Measurements from ENCODE around the gene GRAP2. TPM values are rescaled to one million over a fixed set of nuclear protein-coding genes. Genes with fewer than 3 reads are reported as not detected.

GRAP2 gene
- total and polyA plus RNA-seq, 2 of the 4 experiments (the other 2 are of a cell fraction), result not detected

DNA sequence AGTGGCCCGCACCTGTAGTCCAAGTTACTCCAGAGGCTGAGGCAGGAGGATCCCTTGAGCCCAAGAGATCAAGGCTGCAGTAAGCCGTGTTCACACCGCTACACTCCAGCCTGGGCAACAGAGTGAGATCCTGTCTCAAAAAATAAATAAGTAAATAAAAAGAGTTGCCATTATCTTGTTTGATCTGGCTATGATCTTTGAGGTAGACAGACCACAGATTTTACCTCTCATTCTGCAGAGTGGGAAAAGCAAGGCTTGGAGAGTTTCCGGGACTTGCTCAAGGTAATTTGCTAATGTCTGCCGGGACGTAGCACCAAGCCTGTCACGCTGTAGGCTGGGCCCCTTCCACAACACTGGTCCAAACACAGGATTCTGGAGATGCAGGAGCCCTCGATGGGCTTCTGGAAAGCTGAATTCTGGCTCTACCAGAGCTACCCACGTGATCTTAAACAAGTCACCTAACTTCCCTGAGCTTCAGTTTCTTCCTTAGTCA lies 6.8 kb downstream of the GRAP2 start:
- Histone ChIP-seq H3K9me1 (ENCODE audit: insufficient read depth, low read length) (no peaks in the 10 kb centered on the region), H4K20me1 (ENCODE audit: insufficient read depth, low read length) (no peaks in the 10 kb centered on the region), H4K91ac (ENCODE audit: insufficient read depth, low read depth, low read length) (no peak overlapping the region), H3K23ac (ENCODE audit: low read depth, low read length) (no peak overlapping the region), H3K27ac (ENCODE audit: insufficient read depth, low read length) (no peak overlapping the region), H2BK20ac (ENCODE audit: low read depth, low read length) (no peak overlapping the region), H2BK15ac (ENCODE audit: low read depth, low read length) (no peak overlapping the region), H3K27me3 (ENCODE audit: control insufficient read depth, insufficient read depth, low read length) (peaks cover 34% of the 10 kb centered on the region), H3K9ac (ENCODE audit: low read depth, low read length) (no peak overlapping the region), H3K4me1 (ENCODE audit: control insufficient read depth, insufficient read depth, low read length) (no peaks in the 10 kb centered on the region), H3K4me3 (ENCODE audit: insufficient read depth, low read depth, low read length) (no peak overlapping the region), H3K4ac (ENCODE audit: low read depth, low read length) (no peak overlapping the region), H3K79me1 (ENCODE audit: low read depth in 1 of 2, low read length in 2 of 2) (no peaks in the 10 kb centered on the region), H2BK5ac (ENCODE audit: low read depth, low read length, poor library complexity, severe bottlenecking) (no peak overlapping the region), H3K4me2 (ENCODE audit: low read depth, low read length) (no peak overlapping the region), H3K18ac (ENCODE audit: low read depth, low read length) (no peak overlapping the region), H3K36me3 (ENCODE audit: control insufficient read depth, insufficient read depth, low read length) (no peaks in the 10 kb centered on the region), H2BK120ac (ENCODE audit: low read depth, low read length) (no peak overlapping the region), H2AK5ac (ENCODE audit: low read depth, low read length) (no peak overlapping the region), H3K56ac (ENCODE audit: extremely low read depth, insufficient read depth, low read length) (no peak overlapping the region), H3K9me3 (ENCODE audit: control insufficient read depth, insufficient read depth, low read length) (no peaks in the 10 kb centered on the region), H4K5ac (ENCODE audit: low read depth, low read length) (no peak overlapping the region), H4K8ac (ENCODE audit: low read depth in 2 of 2, low read length in 2 of 2) (no peak overlapping the region), H2AFZ (replicated peaks; ENCODE audit: low read length, poor library complexity) (no peak overlapping the region), H2AK9ac (replicated peaks; ENCODE audit: low read depth, low read length, poor library complexity) (no peak overlapping the region), H3K14ac (replicated peaks; ENCODE audit: low read depth, low read length) (no peak overlapping the region)
- dilution Hi-C loops (cut with HindIII; ENCODE audit: low sequenced_read_pairs, unreplicated experiment) (no loop called here), intact Hi-C loops (cut with micrococcal nuclease) (no loop called here), in situ Hi-C loops (cut with MboI; ENCODE audit: low sequenced_read_pairs) (no loop called here)
- WGBS, 2 experiments (ENCODE audit: extremely low coverage in 2 of 2, insufficient read length in 1 of 2), result no CpG with 5 or more reads among the region's 9 CpGs
- ATAC-seq (ENCODE audit: low read depth), result no peak
- ChIA-PET CTCF (no interaction called here), POLR2A (ENCODE audit: unreplicated experiment) (no interaction called here)
- no peak for DNase-seq
- TF ChIP-seq RCOR1 (IDR thresholded peaks at IDR 0.05; ENCODE audit: insufficient replicate concordance, low read length), result no peak
- no peak for TF ChIP-seq MAFK (IDR thresholded peaks at IDR 0.05; ENCODE audit: low read depth, low read length)
- TF ChIP-seq CEBPB (IDR thresholded peaks at IDR 0.05; ENCODE audit: low read depth, low read length), result no peak
- TF ChIP-seq, protein P1, sequence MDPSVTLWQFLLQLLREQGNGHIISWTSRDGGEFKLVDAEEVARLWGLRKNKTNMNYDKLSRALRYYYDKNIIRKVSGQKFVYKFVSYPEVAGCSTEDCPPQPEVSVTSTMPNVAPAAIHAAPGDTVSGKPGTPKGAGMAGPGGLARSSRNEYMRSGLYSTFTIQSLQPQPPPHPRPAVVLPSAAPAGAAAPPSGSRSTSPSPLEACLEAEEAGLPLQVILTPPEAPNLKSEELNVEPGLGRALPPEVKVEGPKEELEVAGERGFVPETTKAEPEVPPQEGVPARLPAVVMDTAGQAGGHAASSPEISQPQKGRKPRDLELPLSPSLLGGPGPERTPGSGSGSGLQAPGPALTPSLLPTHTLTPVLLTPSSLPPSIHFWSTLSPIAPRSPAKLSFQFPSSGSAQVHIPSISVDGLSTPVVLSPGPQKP (IDR thresholded peaks at IDR 0.05; ENCODE audit: borderline replicate concordance, low read depth, low read length), result no peak
- no peak for TF ChIP-seq BHLHE40 (IDR thresholded peaks at IDR 0.05; ENCODE audit: low read depth, low read length)
- TF ChIP-seq, protein P2, sequence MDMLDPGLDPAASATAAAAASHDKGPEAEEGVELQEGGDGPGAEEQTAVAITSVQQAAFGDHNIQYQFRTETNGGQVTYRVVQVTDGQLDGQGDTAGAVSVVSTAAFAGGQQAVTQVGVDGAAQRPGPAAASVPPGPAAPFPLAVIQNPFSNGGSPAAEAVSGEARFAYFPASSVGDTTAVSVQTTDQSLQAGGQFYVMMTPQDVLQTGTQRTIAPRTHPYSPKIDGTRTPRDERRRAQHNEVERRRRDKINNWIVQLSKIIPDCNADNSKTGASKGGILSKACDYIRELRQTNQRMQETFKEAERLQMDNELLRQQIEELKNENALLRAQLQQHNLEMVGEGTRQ (IDR thresholded peaks at IDR 0.05; ENCODE audit: low read depth, low read length), result no peak
- TF ChIP-seq MAZ (IDR thresholded peaks at IDR 0.05; ENCODE audit: borderline replicate concordance, low read depth, low read length), result no peak
- TF ChIP-seq NFE2L2 (IDR thresholded peaks at IDR 0.05; ENCODE audit: low read depth, low read length), result no peak
- TF ChIP-seq MXI1 (IDR thresholded peaks at IDR 0.05; ENCODE audit: borderline replicate concordance, low read depth, low read length), result no peak
- no peak for TF ChIP-seq RFX5 (IDR thresholded peaks at IDR 0.05; ENCODE audit: low read depth, low read length)
- TF ChIP-seq SMC3 (IDR thresholded peaks at IDR 0.05; ENCODE audit: low read depth, low read length), result no peak
- no peak for TF ChIP-seq FOS (IDR thresholded peaks at IDR 0.05; ENCODE audit: low read depth, low read length)
- no peak for TF ChIP-seq RAD21 (IDR thresholded peaks at IDR 0.05; ENCODE audit: low read length)
- no peak for TF ChIP-seq CHD1 (IDR thresholded peaks at IDR 0.05; ENCODE audit: low read depth, low read length)
- TF ChIP-seq, protein P3, sequence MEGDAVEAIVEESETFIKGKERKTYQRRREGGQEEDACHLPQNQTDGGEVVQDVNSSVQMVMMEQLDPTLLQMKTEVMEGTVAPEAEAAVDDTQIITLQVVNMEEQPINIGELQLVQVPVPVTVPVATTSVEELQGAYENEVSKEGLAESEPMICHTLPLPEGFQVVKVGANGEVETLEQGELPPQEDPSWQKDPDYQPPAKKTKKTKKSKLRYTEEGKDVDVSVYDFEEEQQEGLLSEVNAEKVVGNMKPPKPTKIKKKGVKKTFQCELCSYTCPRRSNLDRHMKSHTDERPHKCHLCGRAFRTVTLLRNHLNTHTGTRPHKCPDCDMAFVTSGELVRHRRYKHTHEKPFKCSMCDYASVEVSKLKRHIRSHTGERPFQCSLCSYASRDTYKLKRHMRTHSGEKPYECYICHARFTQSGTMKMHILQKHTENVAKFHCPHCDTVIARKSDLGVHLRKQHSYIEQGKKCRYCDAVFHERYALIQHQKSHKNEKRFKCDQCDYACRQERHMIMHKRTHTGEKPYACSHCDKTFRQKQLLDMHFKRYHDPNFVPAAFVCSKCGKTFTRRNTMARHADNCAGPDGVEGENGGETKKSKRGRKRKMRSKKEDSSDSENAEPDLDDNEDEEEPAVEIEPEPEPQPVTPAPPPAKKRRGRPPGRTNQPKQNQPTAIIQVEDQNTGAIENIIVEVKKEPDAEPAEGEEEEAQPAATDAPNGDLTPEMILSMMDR (conservative IDR thresholded peaks at IDR 0.05; ENCODE audit: low read depth, low read length), result no peak
- no peak for TF ChIP-seq POLR2A (IDR thresholded peaks at IDR 0.05; ENCODE audit: low read depth, low read length)
- BruUV-seq (replicated peaks), result no TSS peak
